HEK293T (cell line): Measurements from ENCODE around the gene ASNSD1.

Experiments
- ELF4 ChIP-seq: fragments of 450-650 bp; IDR thresholded peaks from 2 replicates; pipeline ENCODE4 v1.6.1; 2017; ENCODE audit warnings: antibody characterized with exemption
- FOXA1 ChIP-seq: fragments of 450-650 bp; IDR thresholded peaks from 2 replicates; pipeline ENCODE4 v1.6.1; 2016; ENCODE audit warnings: mild to moderate bottlenecking

DNA sequence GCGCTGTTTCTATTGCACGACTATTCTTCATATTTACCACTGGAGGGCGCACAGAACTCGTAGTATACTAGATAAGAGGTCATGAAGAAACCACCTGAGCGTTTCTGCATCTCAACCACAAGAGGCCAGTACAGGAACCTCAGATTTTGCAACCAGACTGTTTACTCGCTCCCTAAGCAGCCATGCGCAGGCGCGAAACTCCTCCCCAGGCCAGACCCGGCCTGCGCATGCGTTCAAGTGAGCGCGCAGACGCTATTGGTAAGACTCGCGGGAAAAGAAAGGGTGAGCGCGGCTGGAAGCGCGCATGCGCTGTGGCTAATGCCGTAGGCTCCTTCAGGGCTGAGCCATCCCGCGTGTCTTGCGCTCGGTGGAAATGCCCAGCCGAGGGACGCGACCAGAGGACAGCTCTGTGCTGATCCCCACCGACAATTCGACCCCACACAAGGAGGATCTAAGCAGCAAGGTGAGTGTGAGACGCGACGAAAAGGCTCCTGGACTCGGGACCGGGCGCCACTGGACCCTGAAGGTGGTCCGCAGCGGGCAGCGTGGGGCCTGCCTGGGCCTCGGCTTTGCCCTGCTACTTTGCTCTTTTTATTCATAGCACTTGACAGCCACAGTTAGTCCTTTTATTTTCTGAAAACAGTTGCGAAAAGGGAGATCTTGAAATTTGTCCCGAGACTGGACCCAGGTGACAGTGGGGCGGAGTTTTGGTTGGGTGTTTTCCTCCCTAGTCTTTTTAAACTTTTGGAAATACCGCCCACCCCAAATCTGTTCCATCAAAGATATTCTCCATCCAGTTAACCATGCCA, at the start of gene ASNSD1:
- no peak for TF ChIP-seq ELF4
- TF ChIP-seq FOXA1: no peak
